ENCODE measurements around the gene ERO1A.
"Not testable (repeated sequence)": the region's sequence is repeated elsewhere in the genome, so short reads cannot be mapped to it uniquely, and the experiment has no call there.

The ERO1A gene

GRCh38 chr14:52695481-52696091 lies at the start of gene ERO1A:
Gene ERO1A, minus strand, starts transcription at chr14:52695558. Its CDS starts 77 bp downstream, at chr14:52695481.
- no peaks in the 10 kb centered on the region for H3K9me3 Mint-ChIP-seq (ENCODE audit: low read depth)
- H3K4me1 Mint-ChIP-seq (ENCODE audit: low read depth): peaks cover 38% of the 10 kb centered on the region
- peak within 1 kb of the TSS; percentile 99 for H3K27ac Mint-ChIP-seq
- no peaks in the 10 kb centered on the region for H3K27me3 Mint-ChIP-seq
- H3K36me3 Mint-ChIP-seq: no peaks in the 10 kb centered on the region
- H3K4me3 Mint-ChIP-seq: peak within 1 kb of the TSS; percentile 99

GRCh38 chr14:52741865-52742264 lies 46.5 kb upstream of the ERO1A start:
- H3K27me3 Mint-ChIP-seq: no peaks in the 10 kb centered on the region
- H3K36me3 Mint-ChIP-seq: peaks cover 8% of the 10 kb centered on the region
- H3K9me3 Mint-ChIP-seq (ENCODE audit: low read depth): no peaks in the 10 kb centered on the region
- H3K4me1 Mint-ChIP-seq (ENCODE audit: low read depth): peaks cover 82% of the 10 kb centered on the region
- H3K27ac Mint-ChIP-seq: peak overlapping the region; percentile 93
- peak overlapping the region; percentile 82 for H3K4me3 Mint-ChIP-seq

- H3K27me3 Mint-ChIP-seq: no peaks in the 10 kb centered on the region
- peak overlapping the region; percentile 15 for H3K4me3 Mint-ChIP-seq
- H3K4me1 Mint-ChIP-seq (ENCODE audit: low read depth): peaks cover 86% of the 10 kb centered on the region
- no peaks in the 10 kb centered on the region for H3K9me3 Mint-ChIP-seq (ENCODE audit: low read depth)
- H3K36me3 Mint-ChIP-seq: peaks cover 8% of the 10 kb centered on the region
- peak overlapping the region; percentile 93 for H3K27ac Mint-ChIP-seq
Observed at GRCh38 chr14:52740751-52741150, 45.4 kb upstream of the ERO1A start.

GRCh38 chr14:52738409-52738808 lies 43.1 kb upstream of the ERO1A start:
- Mint-ChIP-seq H3K4me3 (peak overlapping the region; percentile 34), H3K27ac (peak overlapping the region; percentile 59), H3K36me3 (peaks cover 14% of the 10 kb centered on the region), H3K4me1 (ENCODE audit: low read depth) (peaks cover 82% of the 10 kb centered on the region), H3K27me3 (no peaks in the 10 kb centered on the region), H3K9me3 (ENCODE audit: low read depth) (no peaks in the 10 kb centered on the region)

- Mint-ChIP-seq H3K4me1 (ENCODE audit: low read depth) (peaks cover 75% of the 10 kb centered on the region), H3K27me3 (no peaks in the 10 kb centered on the region), H3K36me3 (peaks cover 15% of the 10 kb centered on the region), H3K4me3 (no peak overlapping the region), H3K9me3 (ENCODE audit: low read depth) (no peaks in the 10 kb centered on the region), H3K27ac (peak overlapping the region; percentile 82)
Observed at GRCh38 chr14:52735921-52736489, 40.6 kb upstream of the ERO1A start.

- Mint-ChIP-seq H3K4me1 (ENCODE audit: low read depth) (peaks cover 62% of the 10 kb centered on the region), H3K4me3 (peak overlapping the region; percentile 27), H3K9me3 (ENCODE audit: low read depth) (no peaks in the 10 kb centered on the region), H3K36me3 (peaks cover 12% of the 10 kb centered on the region), H3K27ac (peak overlapping the region; percentile 58), H3K27me3 (no peaks in the 10 kb centered on the region)
Observed at GRCh38 chr14:52733824-52734223, 38.5 kb upstream of the ERO1A start.

GRCh38 chr14:52730709-52731111 lies 35.4 kb upstream of the ERO1A start:
- Mint-ChIP-seq H3K27me3 (no peaks in the 10 kb centered on the region), H3K4me1 (ENCODE audit: low read depth) (peaks cover 34% of the 10 kb centered on the region), H3K4me3 (peak overlapping the region; percentile 96), H3K27ac (peak overlapping the region; percentile 90), H3K36me3 (peaks cover 7% of the 10 kb centered on the region), H3K9me3 (ENCODE audit: low read depth) (no peaks in the 10 kb centered on the region)

GRCh38 chr14:52729925-52730708 lies 34.8 kb upstream of the ERO1A start, which contains the start of gene STYX:
Gene STYX, plus strand, starts transcription at chr14:52730166. Its CDS starts 309 bp downstream, at chr14:52730475.
- H3K4me3 Mint-ChIP-seq: peak within 1 kb of the TSS; percentile 96
- peak within 1 kb of the TSS; percentile 90 for H3K27ac Mint-ChIP-seq
- H3K27me3 Mint-ChIP-seq: no peaks in the 10 kb centered on the region
- no peaks in the 10 kb centered on the region for H3K9me3 Mint-ChIP-seq (ENCODE audit: low read depth)
- H3K36me3 Mint-ChIP-seq: peaks cover 7% of the 10 kb centered on the region
- peaks cover 28% of the 10 kb centered on the region for H3K4me1 Mint-ChIP-seq (ENCODE audit: low read depth)

GRCh38 chr14:52729585-52729924 lies 34.2 kb upstream of the ERO1A start:
- no peaks in the 10 kb centered on the region for H3K27me3 Mint-ChIP-seq
- H3K36me3 Mint-ChIP-seq: peaks cover 5% of the 10 kb centered on the region
- H3K27ac Mint-ChIP-seq: peak overlapping the region; percentile 70
- no peaks in the 10 kb centered on the region for H3K9me3 Mint-ChIP-seq (ENCODE audit: low read depth)
- H3K4me3 Mint-ChIP-seq: peak overlapping the region; percentile 96
- peaks cover 25% of the 10 kb centered on the region for H3K4me1 Mint-ChIP-seq (ENCODE audit: low read depth)

GRCh38 chr14:52729035-52729434 lies 33.7 kb upstream of the ERO1A start:
- Mint-ChIP-seq H3K4me3 (peak overlapping the region; percentile 62), H3K4me1 (ENCODE audit: low read depth) (peaks cover 21% of the 10 kb centered on the region)
- H3K9me3 Mint-ChIP-seq (ENCODE audit: low read depth); H3K27ac Mint-ChIP-seq; H3K27me3 Mint-ChIP-seq; H3K36me3 Mint-ChIP-seq: not testable (repeated sequence)

- not testable (repeated sequence) for H3K9me3 Mint-ChIP-seq (ENCODE audit: low read depth); H3K36me3 Mint-ChIP-seq; H3K4me3 Mint-ChIP-seq; H3K27me3 Mint-ChIP-seq; H3K27ac Mint-ChIP-seq
- H3K4me1 Mint-ChIP-seq (ENCODE audit: low read depth): peaks cover 24% of the 10 kb centered on the region
Observed at GRCh38 chr14:52727509-52727908, 32.2 kb upstream of the ERO1A start.

- H3K4me1 Mint-ChIP-seq (ENCODE audit: low read depth): peaks cover 24% of the 10 kb centered on the region
Observed at GRCh38 chr14:52724360-52724644, 28.9 kb upstream of the ERO1A start.

GRCh38 chr14:52723514-52724359 lies 28.4 kb upstream of the ERO1A start:
- H3K4me3 Mint-ChIP-seq: no peak overlapping the region
- peaks cover 25% of the 10 kb centered on the region for H3K4me1 Mint-ChIP-seq (ENCODE audit: low read depth)
- H3K27me3 Mint-ChIP-seq: no peaks in the 10 kb centered on the region
- no peaks in the 10 kb centered on the region for H3K9me3 Mint-ChIP-seq (ENCODE audit: low read depth)
- peaks cover 4% of the 10 kb centered on the region for H3K36me3 Mint-ChIP-seq
- peak overlapping the region; percentile 54 for H3K27ac Mint-ChIP-seq

More at GRCh38 chr14:52724360-52724644, 28.9 kb upstream of the ERO1A start:
- no peaks in the 10 kb centered on the region for H3K27me3 Mint-ChIP-seq
- no peak overlapping the region for H3K4me3 Mint-ChIP-seq
- peaks cover 4% of the 10 kb centered on the region for H3K36me3 Mint-ChIP-seq
- H3K9me3 Mint-ChIP-seq (ENCODE audit: low read depth): no peaks in the 10 kb centered on the region
- H3K27ac Mint-ChIP-seq: no peak overlapping the region

GRCh38 chr14:52716155-52716554 lies 20.8 kb upstream of the ERO1A start:
- Mint-ChIP-seq H3K9me3 (ENCODE audit: low read depth) (no peaks in the 10 kb centered on the region), H3K27me3 (no peaks in the 10 kb centered on the region), H3K4me3 (no peak overlapping the region), H3K27ac (no peak overlapping the region), H3K36me3 (peaks cover 9% of the 10 kb centered on the region), H3K4me1 (ENCODE audit: low read depth) (peaks cover 16% of the 10 kb centered on the region)

GRCh38 chr14:52711666-52712065 lies 16.3 kb upstream of the ERO1A start:
- Mint-ChIP-seq H3K9me3 (ENCODE audit: low read depth) (no peaks in the 10 kb centered on the region), H3K4me1 (ENCODE audit: low read depth) (peaks cover 44% of the 10 kb centered on the region), H3K4me3 (no peak overlapping the region), H3K36me3 (peaks cover 13% of the 10 kb centered on the region), H3K27ac (peak overlapping the region; percentile 28), H3K27me3 (no peaks in the 10 kb centered on the region)

All from activated naive CD8-positive, alpha-beta T cell (primary cell).